Upper lobe of right lung (tissue), 1 donor: ENCODE results near the gene ZCCHC12. TPM values are rescaled to one million over a fixed set of nuclear protein-coding genes. Genes with fewer than 3 reads are reported as not detected.
A peak's percentile ranks its signal among the peaks of the same experiment; 100 is the strongest.

ENCODE experiments used
- ATAC-seq: fragments of 200-7000 bp; cut with Tn5 transposase; one replicate; pipeline ENCODE4 v1.9.1; 2020; ENCODE audit warnings: mild to moderate bottlenecking, moderate library complexity
- DNase-seq: peaks from one replicate; pipeline ENCODE4 v3.0.0-alpha.2; 2020
- H3K27ac ChIP-seq: fragments of 200-600 bp; one replicate; pipeline ENCODE4 v1.8.0; 2022
- H3K27me3 ChIP-seq: fragments of 200-600 bp; one replicate; pipeline ENCODE4 v1.8.0; 2022; ENCODE audit warnings: mild to moderate bottlenecking
- H3K36me3 ChIP-seq: fragments of 200-600 bp; one replicate; pipeline ENCODE4 v1.8.0; 2022
- H3K4me1 ChIP-seq: fragments of 200-600 bp; one replicate; pipeline ENCODE4 v1.8.0; 2022
- H3K4me3 ChIP-seq: fragments of 200-600 bp; one replicate; pipeline ENCODE4 v1.8.0; 2022; ENCODE audit warnings: mild to moderate bottlenecking
- H3K9me3 ChIP-seq: fragments of 200-600 bp; one replicate; pipeline ENCODE4 v1.8.0; 2022
- intact Hi-C: fragments of 100-400 bp; cut with DNase I; formaldehyde crosslinking; loops from one replicate; pipeline ENCODE4 v1.11.0; 2022
- total RNA-seq: library from RNA; stranded (reverse); fragmentation: NEBNext Ultra II Directional; extraction: Animal tissue kit (Norgen Biotek cat#: 25700); gene quantifications from one replicate; pipeline ENCODE4 v1.2.1, GENCODE V29; 2021
- TF ChIP-seq, protein P1 (sequence below): fragments of 200-600 bp; IDR thresholded peaks from one replicate; pipeline ENCODE4 v1.8.0; 2022; ENCODE audit warnings: antibody characterized with exemption
- donor health status: DM: no; HTN: yes; CAD: no; lungs with severe emphysema.

The ZCCHC12 gene
- total RNA-seq, 1 donor from 2014 or later = 0.41 TPM

DNA sequence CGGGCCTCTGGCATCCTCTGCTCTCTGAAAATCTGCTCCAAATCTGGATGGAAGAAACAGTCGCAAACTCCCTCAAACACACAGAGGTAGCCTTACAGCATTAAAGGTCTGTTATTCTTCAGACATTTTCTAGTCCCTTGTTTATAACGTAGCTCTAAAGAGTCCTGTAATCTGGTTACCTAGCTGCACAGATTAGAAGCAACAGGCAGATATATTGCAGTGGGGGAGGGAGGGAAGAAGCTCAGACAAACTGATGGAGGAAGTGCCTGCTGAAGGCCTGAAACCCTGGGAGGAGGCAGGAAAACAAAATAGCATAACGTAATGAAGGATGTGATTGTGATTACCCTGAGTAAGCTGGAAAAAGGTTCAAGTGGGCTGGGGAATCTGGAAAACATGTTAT, 39.4 kb downstream of the ZCCHC12 start:
- TF ChIP-seq, protein P1, sequence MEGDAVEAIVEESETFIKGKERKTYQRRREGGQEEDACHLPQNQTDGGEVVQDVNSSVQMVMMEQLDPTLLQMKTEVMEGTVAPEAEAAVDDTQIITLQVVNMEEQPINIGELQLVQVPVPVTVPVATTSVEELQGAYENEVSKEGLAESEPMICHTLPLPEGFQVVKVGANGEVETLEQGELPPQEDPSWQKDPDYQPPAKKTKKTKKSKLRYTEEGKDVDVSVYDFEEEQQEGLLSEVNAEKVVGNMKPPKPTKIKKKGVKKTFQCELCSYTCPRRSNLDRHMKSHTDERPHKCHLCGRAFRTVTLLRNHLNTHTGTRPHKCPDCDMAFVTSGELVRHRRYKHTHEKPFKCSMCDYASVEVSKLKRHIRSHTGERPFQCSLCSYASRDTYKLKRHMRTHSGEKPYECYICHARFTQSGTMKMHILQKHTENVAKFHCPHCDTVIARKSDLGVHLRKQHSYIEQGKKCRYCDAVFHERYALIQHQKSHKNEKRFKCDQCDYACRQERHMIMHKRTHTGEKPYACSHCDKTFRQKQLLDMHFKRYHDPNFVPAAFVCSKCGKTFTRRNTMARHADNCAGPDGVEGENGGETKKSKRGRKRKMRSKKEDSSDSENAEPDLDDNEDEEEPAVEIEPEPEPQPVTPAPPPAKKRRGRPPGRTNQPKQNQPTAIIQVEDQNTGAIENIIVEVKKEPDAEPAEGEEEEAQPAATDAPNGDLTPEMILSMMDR = no peak
- ATAC-seq = no peak
- H3K36me3 ChIP-seq = no peaks in the 10 kb centered on the region
- H3K27me3 ChIP-seq = no peaks in the 10 kb centered on the region
- H3K4me1 ChIP-seq = no peaks in the 10 kb centered on the region
- no peaks in the 10 kb centered on the region for H3K9me3 ChIP-seq
- H3K27ac ChIP-seq = no peak overlapping the region
- intact Hi-C loops = no loop called here
- DNase-seq = no peak
- no peak overlapping the region for H3K4me3 ChIP-seq

DNA sequence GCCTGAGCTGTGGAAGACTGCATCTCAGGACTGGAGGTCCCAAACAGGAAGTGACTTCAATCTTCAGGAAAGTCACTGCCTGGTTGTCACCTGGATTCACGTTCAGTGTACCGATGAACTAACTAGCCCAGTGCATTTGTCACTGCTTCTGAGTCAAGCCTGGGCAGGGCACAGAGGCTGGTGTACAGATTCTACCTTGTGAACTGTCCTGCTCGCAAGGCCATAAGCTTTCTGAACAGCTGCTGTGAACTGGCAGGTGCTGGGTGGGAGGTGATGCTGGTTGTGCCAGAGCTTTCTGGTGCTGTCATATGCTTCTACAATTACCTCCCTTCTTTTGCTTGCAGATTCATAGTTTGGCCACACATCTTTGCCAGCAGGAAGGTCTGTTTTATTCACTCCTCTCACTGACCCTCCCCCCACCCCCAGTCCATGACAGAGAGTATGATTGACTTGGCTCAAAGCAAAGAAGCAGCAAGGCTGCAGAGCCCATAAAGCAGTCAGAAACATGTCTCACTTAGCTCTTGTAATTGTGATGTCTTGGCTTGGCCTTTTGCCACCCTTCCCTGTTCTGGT, 40.5 kb downstream of the ZCCHC12 start:
- Histone ChIP-seq H3K36me3 (no peaks in the 10 kb centered on the region), H3K27me3 (no peaks in the 10 kb centered on the region), H3K27ac (no peak overlapping the region), H3K4me1 (no peaks in the 10 kb centered on the region), H3K4me3 (no peak overlapping the region), H3K9me3 (no peaks in the 10 kb centered on the region)
- TF ChIP-seq, protein P1 = no peak
- DNase-seq (no peak), ATAC-seq (no peak)
- intact Hi-C loops = no loop called here

DNA sequence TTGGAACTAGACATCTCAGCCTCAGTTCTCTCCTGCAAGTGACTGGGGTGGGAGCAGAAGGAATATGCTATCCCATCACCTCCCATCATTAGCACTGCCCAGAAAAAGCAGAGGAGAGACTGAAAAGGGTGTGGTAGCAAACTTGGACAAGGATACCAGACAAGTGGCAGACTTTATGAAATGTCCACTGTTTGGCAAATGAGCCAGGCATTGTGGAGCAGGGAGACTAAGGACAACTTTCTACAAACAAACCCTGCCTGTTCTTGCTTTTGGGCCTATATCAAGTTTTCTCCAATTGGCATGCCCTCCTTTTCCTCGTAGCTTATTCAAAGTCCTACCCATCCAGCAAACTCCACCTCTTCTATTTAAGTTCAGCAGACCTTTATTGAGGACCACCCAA, 41.6 kb downstream of the ZCCHC12 start:
- Histone ChIP-seq H3K9me3 (no peaks in the 10 kb centered on the region), H3K36me3 (no peaks in the 10 kb centered on the region), H3K27me3 (no peaks in the 10 kb centered on the region), H3K4me3 (no peak overlapping the region), H3K4me1 (no peaks in the 10 kb centered on the region), H3K27ac (no peak overlapping the region)
- TF ChIP-seq, protein P1 = no peak
- ATAC-seq (no peak), DNase-seq (no peak)
- intact Hi-C loops = no loop called here

DNA sequence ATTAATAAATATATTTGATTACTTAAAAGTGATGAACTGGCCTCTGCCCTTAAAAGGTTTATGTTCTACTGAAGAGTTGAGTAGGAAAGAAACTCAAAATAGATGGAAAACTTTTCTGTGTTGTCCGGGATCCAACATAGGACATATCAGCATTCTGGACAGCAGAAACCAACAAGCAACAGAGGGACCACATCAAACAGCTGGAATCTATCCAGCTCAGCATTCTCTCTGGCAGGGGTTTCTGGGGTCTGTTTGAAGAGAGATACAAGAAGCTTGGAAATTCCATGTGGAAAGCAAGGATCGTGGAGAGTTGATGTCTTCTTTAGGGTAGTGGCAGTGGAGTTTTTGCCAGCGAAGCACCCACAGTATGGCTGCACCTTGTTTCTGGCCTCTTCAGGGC, 43.6 kb downstream of the ZCCHC12 start:
- DNase-seq (no peak), ATAC-seq (no peak)
- no peaks in the 10 kb centered on the region for H3K9me3 ChIP-seq
- H3K27ac ChIP-seq = no peak overlapping the region
- no peak overlapping the region for H3K4me3 ChIP-seq
- intact Hi-C loops = no loop called here
- peaks cover 2% of the 10 kb centered on the region for H3K4me1 ChIP-seq
- TF ChIP-seq, protein P1 = no peak
- H3K27me3 ChIP-seq = no peaks in the 10 kb centered on the region
- H3K36me3 ChIP-seq = no peaks in the 10 kb centered on the region

DNA sequence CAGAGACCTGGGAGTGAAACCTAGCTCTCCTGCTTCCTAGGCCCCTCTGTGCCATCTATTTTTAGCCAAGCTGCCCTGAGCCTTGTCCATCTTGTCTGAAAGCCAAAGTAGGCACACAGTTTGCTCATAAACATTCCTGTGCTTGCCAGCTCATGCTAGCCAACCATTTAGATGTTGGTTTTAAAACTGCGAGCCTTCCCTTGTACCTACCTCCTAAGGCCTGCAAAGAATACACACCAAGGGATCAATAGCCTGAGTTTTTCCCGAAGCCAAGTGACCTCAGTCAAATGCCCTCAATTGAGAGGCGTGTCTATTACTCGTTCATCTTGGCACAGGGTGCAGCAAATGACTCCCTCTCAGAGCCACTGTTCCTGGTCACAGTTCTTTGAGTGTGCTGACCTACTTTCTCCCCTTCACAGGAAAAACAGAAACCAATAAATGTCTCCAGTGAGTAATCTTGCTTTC, 48.5 kb downstream of the ZCCHC12 start:
- Histone ChIP-seq H3K27me3 (no peaks in the 10 kb centered on the region), H3K9me3 (no peaks in the 10 kb centered on the region), H3K27ac (no peak overlapping the region), H3K36me3 (no peaks in the 10 kb centered on the region), H3K4me3 (no peak overlapping the region), H3K4me1 (peaks cover 2% of the 10 kb centered on the region)
- TF ChIP-seq, protein P1 = no peak
- ATAC-seq (peak; percentile 74), DNase-seq (no peak)
- intact Hi-C loops = no loop called here

Other genes starting within 250 kb of the ZCCHC12 start
- 74.2 TPM for gene IL13RA1, start 96.2 kb upstream of the ZCCHC12 start, total RNA-seq
- gene LONRF3, start 150.8 kb downstream of the ZCCHC12 start, total RNA-seq = 24.4 TPM
- gene CT47C1, start 249.2 kb downstream of the ZCCHC12 start, total RNA-seq = not detected